HepG2 (cell line): ENCODE results near the gene SLC28A1. TPM values are rescaled to one million over a fixed set of nuclear protein-coding genes. Genes with fewer than 3 reads are reported as not detected.

Source experiments
- ATAC-seq: fragments of 200-7000 bp; cut with Tn5 transposase; 3 replicates; pipeline ENCODE4 v1.9.1; 2020; ENCODE audit warnings: mild to moderate bottlenecking, moderate library complexity
- BruUV-seq: library from RNA; stranded (reverse); fragments of 400-500 nt; replicated peaks from 2 replicates; lab custom pipeline; 2021; lab: Mats Ljungman, UMichigan
- CTCF ChIA-PET: fragments of 300-600 bp; formaldehyde crosslinking; extraction: SDS; loops from one replicate; lab custom pipeline; 2021; ENCODE audit warnings: low total read pairs, inconsistent platforms, low intra/inter-chr PET ratio; lab: Yijun Ruan, JAX
- POLR2A ChIA-PET: fragments of 350-600 bp; sonication (Branson Sonifier 250); formaldehyde crosslinking; loops from one replicate; lab custom pipeline; 2020; ENCODE audit warnings: antibody characterized with exemption, inconsistent platforms; lab: Yijun Ruan, JAX
- DNase-seq: peaks from one replicate; pipeline ENCODE4 v3.0.0-alpha.2; 2015; ENCODE audit warnings: low spot score
- FAIRE-seq: peaks from 3 replicates; lab custom pipeline; 2011; peaks lifted over from hg19 to GRCh38; lab: Jason Lieb, UNC
- H2AFZ ChIP-seq: one replicate; pipeline ENCODE4 v1.6.1; 2011; ENCODE audit warnings: low read length, inconsistent platforms
- H3K27ac ChIP-seq: fragments of 300-600 bp; 3 replicates; pipeline ENCODE4 v1.8.0; 2011; ENCODE audit warnings: mixed run types, mild to moderate bottlenecking, mixed read lengths, low read length, inconsistent platforms; ENCODE audit not compliant: insufficient read depth; ENCODE audit errors: extremely low read length
- H3K27me3 ChIP-seq, 2 experiments: fragments of 200-600 bp in 1 of 2; 2 replicates in 1 of 2; 3 replicates in 1 of 2; pipeline versions ENCODE4 v1.6.0 to v1.8.0; 2011; ENCODE audit warnings: low read length in 2 of 2, mild to moderate bottlenecking in 2 of 2, moderate library complexity in 2 of 2, inconsistent platforms in 1 of 2; ENCODE audit not compliant: insufficient read depth in 2 of 2, control insufficient read depth in 1 of 2
- H3K36me3 ChIP-seq, 2 experiments: fragments of 200-600 bp in 1 of 2; replicated peaks in 1 of 2; 2 replicates in 1 of 2; 3 replicates in 1 of 2; pipeline versions ENCODE4 v1.5.1 to v1.8.0; 2011; ENCODE audit warnings: low read length in 2 of 2, inconsistent platforms in 1 of 2; ENCODE audit not compliant: insufficient read depth in 2 of 2, control insufficient read depth in 1 of 2
- H3K4me1 ChIP-seq: 2 replicates; pipeline ENCODE4 v1.5.1; 2012; ENCODE audit warnings: low read length, inconsistent platforms; ENCODE audit not compliant: insufficient read depth
- H3K4me2 ChIP-seq: 2 replicates; pipeline ENCODE4 v1.6.0; 2011; ENCODE audit warnings: low read depth, low read length, inconsistent platforms
- H3K4me3 ChIP-seq, 3 experiments: fragments of 200-600 bp in 1 of 3; sonication (generic), shearing (Covaris generic) in 1 of 3; replicated peaks in 1 of 3; 2 replicates each; pipeline ENCODE4 v1.5.1; 2011 to 2016; ENCODE audit warnings: low read length in 3 of 3, inconsistent platforms in 2 of 3, low read depth in 2 of 3, mild to moderate bottlenecking in 2 of 3, control low read depth in 1 of 3, mixed read lengths in 1 of 3; ENCODE audit not compliant: insufficient read depth in 1 of 3
- H3K79me2 ChIP-seq: one replicate; pipeline ENCODE4 v1.6.1; 2011; ENCODE audit warnings: low read length, inconsistent platforms; ENCODE audit not compliant: insufficient read depth
- H3K9ac ChIP-seq: 2 replicates; pipeline ENCODE4 v1.6.0; 2011; ENCODE audit warnings: mild to moderate bottlenecking, low read depth, low read length, inconsistent platforms; ENCODE audit not compliant: insufficient read depth
- H3K9me3 ChIP-seq: 2 replicates; pipeline ENCODE4 v1.5.1; 2012; ENCODE audit warnings: mild to moderate bottlenecking, low read length
- H4K20me1 ChIP-seq: 2 replicates; pipeline ENCODE4 v1.6.0; 2011; ENCODE audit warnings: inconsistent platforms, mild to moderate bottlenecking, low read length, moderate library complexity; ENCODE audit not compliant: insufficient read depth
- ADNP ChIP-seq: sonication (generic); formaldehyde crosslinking; IDR thresholded peaks from 2 replicates; pipeline ENCODE4 v1.4.0; 2020; ENCODE audit warnings: missing genetic modification reagents
- CREB3 ChIP-seq: sonication (generic); formaldehyde crosslinking; IDR thresholded peaks from 2 replicates; pipeline ENCODE4 v1.5.0; 2020; ENCODE audit warnings: missing genetic modification reagents
- DPF2 ChIP-seq: sonication (generic); formaldehyde crosslinking; IDR thresholded peaks from 2 replicates; pipeline ENCODE4 v1.4.0; 2020; ENCODE audit warnings: mild to moderate bottlenecking, low read depth, missing genetic modification reagents, borderline replicate concordance
- ESRRA ChIP-seq: sonication (generic); formaldehyde crosslinking; IDR thresholded peaks from 2 replicates; pipeline ENCODE4 v1.5.1; 2020; ENCODE audit warnings: mild to moderate bottlenecking, low read depth, missing genetic modification reagents
- HOXA3 ChIP-seq: sonication (generic); formaldehyde crosslinking; IDR thresholded peaks from 2 replicates; pipeline ENCODE4 v1.5.0; 2020; ENCODE audit warnings: missing genetic modification reagents
- IRF2 ChIP-seq: IDR thresholded peaks from 2 replicates; pipeline ENCODE4 v1.6.1; 2018; ENCODE audit warnings: missing genetic modification reagents, missing compliant biosample characterization
- MATR3 ChIP-seq: sonication (generic); formaldehyde crosslinking; IDR thresholded peaks from 2 replicates; pipeline ENCODE4 v1.4.0; 2020; ENCODE audit warnings: missing genetic modification reagents
- NFKBIZ ChIP-seq: IDR thresholded peaks from 2 replicates; pipeline ENCODE4 v1.6.1; 2018; ENCODE audit warnings: missing genetic modification reagents, missing compliant biosample characterization
- NKX3-1 ChIP-seq: sonication (generic); formaldehyde crosslinking; IDR thresholded peaks from 2 replicates; pipeline ENCODE4 v1.5.0; 2020; ENCODE audit warnings: missing genetic modification reagents
- PCBP2 ChIP-seq: fragments of 200-400 bp; formaldehyde crosslinking; optimal IDR thresholded peaks from 2 replicates; pipeline ENCODE3; 2018; ENCODE audit warnings: low read length, low read depth; ENCODE audit not compliant: poor library complexity, severe bottlenecking
- RFXAP ChIP-seq: sonication (generic); formaldehyde crosslinking; IDR thresholded peaks from 2 replicates; pipeline ENCODE4 v1.4.0; 2020; ENCODE audit warnings: missing genetic modification reagents, borderline replicate concordance
- SRSF9 ChIP-seq: fragments of 200-400 bp; formaldehyde crosslinking; IDR thresholded peaks from 2 replicates; pipeline ENCODE4 v1.6.1; 2018; ENCODE audit warnings: borderline replicate concordance, mild to moderate bottlenecking, low read depth, low read length; ENCODE audit not compliant: insufficient read depth, poor library complexity, severe bottlenecking
- WIZ ChIP-seq: sonication (generic); formaldehyde crosslinking; IDR thresholded peaks from 2 replicates; pipeline ENCODE4 v1.5.1; 2020; ENCODE audit warnings: mild to moderate bottlenecking, missing genetic modification reagents
- YY1 ChIP-seq: IDR thresholded peaks from 2 replicates; pipeline ENCODE4 v1.6.1; 2011; ENCODE audit warnings: low read length, low read depth, moderate library complexity, mild to moderate bottlenecking; ENCODE audit not compliant: insufficient read depth, insufficient replicate concordance
- ZMAT5 ChIP-seq: sonication (generic); formaldehyde crosslinking; IDR thresholded peaks from 2 replicates; pipeline ENCODE4 v1.5.0; 2020; ENCODE audit warnings: mild to moderate bottlenecking, low read depth, missing genetic modification reagents, borderline replicate concordance
- ZNF280D ChIP-seq: sonication (generic); formaldehyde crosslinking; IDR thresholded peaks from 2 replicates; pipeline ENCODE4 v1.5.1; 2020; ENCODE audit warnings: mild to moderate bottlenecking, missing genetic modification reagents
- ZNF3 ChIP-seq: IDR thresholded peaks from 2 replicates; pipeline ENCODE4 v1.7.0; 2017; ENCODE audit warnings: inconsistent platforms
- ZNF30 ChIP-seq: sonication (generic); formaldehyde crosslinking; IDR thresholded peaks from 2 replicates; pipeline ENCODE4 v1.5.0; 2020; ENCODE audit warnings: mild to moderate bottlenecking, missing genetic modification reagents
- ZNF354B ChIP-seq: sonication (generic); formaldehyde crosslinking; IDR thresholded peaks from 2 replicates; pipeline ENCODE4 v1.8.0; 2022; ENCODE audit warnings: mild to moderate bottlenecking, missing genetic modification reagents
- ZNF383 ChIP-seq: sonication (generic); formaldehyde crosslinking; IDR thresholded peaks from 2 replicates; pipeline ENCODE4 v1.4.0; 2020; ENCODE audit warnings: missing genetic modification reagents, mild to moderate bottlenecking, borderline replicate concordance
- ZNF577 ChIP-seq: sonication (generic); formaldehyde crosslinking; IDR thresholded peaks from 2 replicates; pipeline ENCODE4 v1.4.0; 2020; ENCODE audit warnings: mild to moderate bottlenecking, low read depth, missing genetic modification reagents, borderline replicate concordance
- ZNF746 ChIP-seq: sonication (generic); formaldehyde crosslinking; IDR thresholded peaks from 2 replicates; pipeline ENCODE4 v1.8.0; 2022; ENCODE audit warnings: mild to moderate bottlenecking, missing genetic modification reagents
- WGBS: methylation state at CpG from one replicate; pipeline ENCODE4 v1.1.6; 2017; ENCODE audit warnings: low lambda C conversion rate; 5-methylcytosine and 5-hydroxymethylcytosine counted together
- in situ Hi-C: cut with HindIII; loops from 2 replicates; pipeline ENCODE4 v1.10.0; 2017; ENCODE audit warnings: low pct_unique_long_range_greater_than_20kb; ENCODE audit not compliant: extremely low pct_ligation_motif_present
- intact Hi-C: fragments of 100-400 bp; cut with micrococcal nuclease; formaldehyde crosslinking; loops from one replicate; pipeline ENCODE4 v1.10.0; 2022; ENCODE audit not compliant: unreplicated experiment
- polyA plus RNA-seq, 8 experiments: library from polyadenylated mRNA; depleted of rRNA in 3 of 8; stranded (reverse) in 7 of 8; unstranded in 1 of 8; fragments of >200 nt; fragmentation: Illumina TruSeq in 4 of 8; extraction: Trizol in 4 of 8; gene quantifications; 2 replicates each; pipeline versions ENCODE4 v1.2.1 to v1.2.3, GENCODE V29; 2011 to 2016; ENCODE audit warnings: low read depth in 4 of 8, missing spikeins in 1 of 8, mixed read lengths in 1 of 8; ENCODE audit not compliant: insufficient read depth in 1 of 8
- total RNA-seq, 5 experiments: library from RNA; depleted of rRNA; stranded (reverse); fragments of >200 nt; fragmentation: Illumina TruSeq; extraction: Trizol; gene quantifications; 2 replicates each; pipeline ENCODE4 v1.2.3, GENCODE V29; 2016; ENCODE audit warnings: low read depth in 1 of 5

Gene SLC28A1
- total and polyA plus RNA-seq, 2 of the 13 experiments (the other 11 are each of a cell fraction or from before 2014, with no cell fraction given): 0.31 to 5.8 TPM

- 84% methylated on average over 6 of the region's 6 CpGs for WGBS
- POLR2A ChIA-PET: no interaction called here
Observed at GRCh38 chr15:84891339-84891738, 6.9 kb downstream of the SLC28A1 start.

GRCh38 chr15:84892786-84893307, 8.4 kb downstream of the SLC28A1 start:
- ChIA-PET POLR2A (no interaction called here), CTCF (no interaction called here)
- Histone ChIP-seq H3K4me1 (peaks cover 6% of the 10 kb centered on the region), H3K9me3 (no peaks in the 10 kb centered on the region), H3K9ac (no peak overlapping the region), H4K20me1 (no peaks in the 10 kb centered on the region), H3K4me3 (no peak overlapping the region), H3K79me2 (no peaks in the 10 kb centered on the region), H2AFZ (no peak overlapping the region), H3K36me3 (no peaks in the 10 kb centered on the region)
- 82% methylated on average over 8 of the region's 10 CpGs for WGBS
- no peak for FAIRE-seq
- BruUV-seq: no TSS peak
- ATAC-seq: no peak
- TF ChIP-seq NFKBIZ (CRISPR knock-in tag): no peak
- no peak for TF ChIP-seq CREB3 (CRISPR knock-in tag)
- TF ChIP-seq DPF2: no peak
- TF ChIP-seq RFXAP (CRISPR knock-in tag): no peak
- TF ChIP-seq ESRRA (CRISPR knock-in tag): no peak
- no peak for TF ChIP-seq ZNF280D (CRISPR knock-in tag)
- no peak for TF ChIP-seq ZNF354B
- no peak for TF ChIP-seq ZNF577
- TF ChIP-seq, all 625 proteins: peak for 0
- in situ Hi-C loops: no loop called here
- intact Hi-C loops: no loop called here
- Histone ChIP-seq H3K27me3 (no peaks in the 10 kb centered on the region; a peak in 1 of 5 replicates), H3K27ac (no peak overlapping the region), H3K4me2 (no peak overlapping the region)
- no peak for DNase-seq

More at GRCh38 chr15:84891339-84891738, 6.9 kb downstream of the SLC28A1 start:
- FAIRE-seq (no peak), ATAC-seq (no peak)
- no peak overlapping the region for H3K4me2 ChIP-seq
- no peaks in the 10 kb centered on the region; a peak in 1 of 5 replicates for H3K27me3 ChIP-seq
- no TSS peak for BruUV-seq
- TF ChIP-seq YY1: no peak
- no peak for TF ChIP-seq NKX3-1 (CRISPR knock-in tag)
- no peak for TF ChIP-seq PCBP2
- no peak for TF ChIP-seq MATR3 (CRISPR knock-in tag)
- no peak for TF ChIP-seq IRF2 (CRISPR knock-in tag)
- no peak for TF ChIP-seq ZNF3 (CRISPR knock-in tag)
- TF ChIP-seq SRSF9: no peak
- no peak for TF ChIP-seq HOXA3 (CRISPR knock-in tag)
- TF ChIP-seq ADNP (CRISPR knock-in tag): no peak
- TF ChIP-seq ZNF30 (CRISPR knock-in tag): no peak
- TF ChIP-seq ZMAT5: no peak
- no peak for TF ChIP-seq WIZ (CRISPR knock-in tag)
- no peak for TF ChIP-seq ZNF746 (CRISPR knock-in tag)
- TF ChIP-seq ZNF383 (CRISPR knock-in tag): no peak
- TF ChIP-seq, all 625 proteins: peak for 0
- Histone ChIP-seq H3K36me3 (no peaks in the 10 kb centered on the region), H2AFZ (no peak overlapping the region), H3K27ac (no peak overlapping the region), H3K4me1 (peaks cover 21% of the 10 kb centered on the region), H4K20me1 (no peaks in the 10 kb centered on the region), H3K79me2 (no peaks in the 10 kb centered on the region), H3K9me3 (no peaks in the 10 kb centered on the region), H3K4me3 (no peak overlapping the region), H3K9ac (no peak overlapping the region)
- intact Hi-C loops: no loop called here
- DNase-seq: no peak
- in situ Hi-C loops: no loop called here
- CTCF ChIA-PET: no interaction called here
